K562 (cell line): ENCODE data around the gene MALRD1. TPM values are rescaled to one million over a fixed set of nuclear protein-coding genes. Genes with fewer than 3 reads are reported as not detected.

ENCODE experiments used
- EP400 ChIP-seq: fragments of 450-650 bp; IDR thresholded peaks from 2 replicates; pipeline ENCODE4 v1.6.1; 2017; ENCODE audit warnings: antibody characterized with exemption, mild to moderate bottlenecking, moderate library complexity
- ILF3 ChIP-seq: fragments of 450-650 bp; IDR thresholded peaks from 2 replicates; pipeline ENCODE4 v1.6.1; 2018; ENCODE audit warnings: antibody characterized with exemption, mild to moderate bottlenecking, moderate library complexity, borderline replicate concordance
- NBN ChIP-seq: fragments of 450-650 bp; IDR thresholded peaks from 2 replicates; pipeline ENCODE4 v1.6.1; 2016; ENCODE audit warnings: low read depth, mild to moderate bottlenecking
- POLR3A ChIP-seq: IDR thresholded peaks from 2 replicates; pipeline ENCODE4 v1.6.1; 2011; ENCODE audit warnings: borderline replicate concordance, mild to moderate bottlenecking, moderate library complexity; ENCODE audit not compliant: insufficient read length, insufficient read depth; ENCODE audit errors: extremely low read depth
- RBM34 ChIP-seq: fragments of 200-400 bp; formaldehyde crosslinking; IDR thresholded peaks from 2 replicates; pipeline ENCODE4 v1.6.1; 2018; ENCODE audit warnings: low read length, borderline replicate concordance; ENCODE audit not compliant: insufficient read depth
- TARDBP ChIP-seq: fragments of 450-650 bp; IDR thresholded peaks from 2 replicates; pipeline ENCODE4 v1.6.1; 2016
- TBP ChIP-seq: optimal IDR thresholded peaks from 2 replicates; pipeline ENCODE3; 2011; ENCODE audit warnings: low read depth, low read length, improper control_type of control experiment
- ZBTB26 ChIP-seq: fragments of 450-650 bp; formaldehyde crosslinking; IDR thresholded peaks from 2 replicates; pipeline ENCODE4 v1.4.0; 2022; ENCODE audit warnings: missing genetic modification characterization
- ZC3H11A ChIP-seq: IDR thresholded peaks from 2 replicates; pipeline ENCODE4 v1.6.1; 2012; ENCODE audit warnings: low read depth, low read length, improper control_type of control experiment
- ZNF644 ChIP-seq: fragments of 200-800 bp; sonication (Bioruptor generic); IDR thresholded peaks from 2 replicates; pipeline ENCODE4 v1.6.1; 2016; ENCODE audit warnings: low read depth, missing genetic modification characterization, missing compliant biosample characterization
- polyA plus RNA-seq, 8 experiments: library from polyadenylated mRNA; depleted of rRNA in 4 of 8; stranded (reverse) in 5 of 8; unstranded in 3 of 8; fragments of >200 nt; fragmentation: Nextera tagmentation in 2 of 8; fragmentation: Illumina TruSeq in 1 of 8; extraction: Ambion mirVana in 2 of 8; extraction: Trizol in 1 of 8; gene quantifications; 2 replicates each; pipeline versions ENCODE4 v1.2.1 to v1.2.3, GENCODE V29; 2011 to 2014; ENCODE audit warnings: inconsistent platforms in 1 of 8, missing spikeins in 1 of 8
- total RNA-seq, 7 experiments: library from RNA; depleted of rRNA in 6 of 7; stranded (reverse); fragments of >200 nt in 6 of 7; fragmentation: Illumina TruSeq in 2 of 7; extraction: Trizol in 2 of 7; gene quantifications; 2 replicates each; pipeline versions ENCODE4 v1.2.1 to v1.2.3, GENCODE V29; 2011 to 2021; ENCODE audit warnings: low replicate concordance in 1 of 7
- TF ChIP-seq, protein P1 (sequence below): fragments of 450-650 bp; IDR thresholded peaks from 2 replicates; pipeline ENCODE4 v1.6.1; 2016; ENCODE audit warnings: low read depth

Gene MALRD1
- total and polyA plus RNA-seq, 9 of the 15 experiments (the other 6 are each of a cell fraction or from before 2014, with no cell fraction given) = not detected

DNA sequence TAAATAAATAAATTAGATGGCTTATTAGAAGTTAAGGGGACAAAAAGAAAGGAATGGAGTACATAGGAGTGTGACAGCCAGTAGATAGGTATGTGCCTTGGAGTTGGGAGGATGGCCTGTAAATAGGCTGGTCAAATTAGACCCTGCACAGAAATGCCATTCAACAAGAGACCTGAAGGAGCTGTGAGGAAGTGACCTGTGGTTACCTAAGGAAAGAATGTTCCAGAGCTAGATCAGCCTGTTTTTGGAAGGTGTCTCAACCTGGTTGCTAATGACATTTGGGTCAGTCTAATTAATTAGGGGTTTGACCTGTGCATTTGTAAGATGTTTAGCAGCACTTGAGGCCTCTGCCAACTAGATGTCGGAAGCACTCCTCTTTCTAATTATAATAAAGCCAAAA lies 452.4 kb downstream of the MALRD1 start (continued):
- TF ChIP-seq, protein P1, sequence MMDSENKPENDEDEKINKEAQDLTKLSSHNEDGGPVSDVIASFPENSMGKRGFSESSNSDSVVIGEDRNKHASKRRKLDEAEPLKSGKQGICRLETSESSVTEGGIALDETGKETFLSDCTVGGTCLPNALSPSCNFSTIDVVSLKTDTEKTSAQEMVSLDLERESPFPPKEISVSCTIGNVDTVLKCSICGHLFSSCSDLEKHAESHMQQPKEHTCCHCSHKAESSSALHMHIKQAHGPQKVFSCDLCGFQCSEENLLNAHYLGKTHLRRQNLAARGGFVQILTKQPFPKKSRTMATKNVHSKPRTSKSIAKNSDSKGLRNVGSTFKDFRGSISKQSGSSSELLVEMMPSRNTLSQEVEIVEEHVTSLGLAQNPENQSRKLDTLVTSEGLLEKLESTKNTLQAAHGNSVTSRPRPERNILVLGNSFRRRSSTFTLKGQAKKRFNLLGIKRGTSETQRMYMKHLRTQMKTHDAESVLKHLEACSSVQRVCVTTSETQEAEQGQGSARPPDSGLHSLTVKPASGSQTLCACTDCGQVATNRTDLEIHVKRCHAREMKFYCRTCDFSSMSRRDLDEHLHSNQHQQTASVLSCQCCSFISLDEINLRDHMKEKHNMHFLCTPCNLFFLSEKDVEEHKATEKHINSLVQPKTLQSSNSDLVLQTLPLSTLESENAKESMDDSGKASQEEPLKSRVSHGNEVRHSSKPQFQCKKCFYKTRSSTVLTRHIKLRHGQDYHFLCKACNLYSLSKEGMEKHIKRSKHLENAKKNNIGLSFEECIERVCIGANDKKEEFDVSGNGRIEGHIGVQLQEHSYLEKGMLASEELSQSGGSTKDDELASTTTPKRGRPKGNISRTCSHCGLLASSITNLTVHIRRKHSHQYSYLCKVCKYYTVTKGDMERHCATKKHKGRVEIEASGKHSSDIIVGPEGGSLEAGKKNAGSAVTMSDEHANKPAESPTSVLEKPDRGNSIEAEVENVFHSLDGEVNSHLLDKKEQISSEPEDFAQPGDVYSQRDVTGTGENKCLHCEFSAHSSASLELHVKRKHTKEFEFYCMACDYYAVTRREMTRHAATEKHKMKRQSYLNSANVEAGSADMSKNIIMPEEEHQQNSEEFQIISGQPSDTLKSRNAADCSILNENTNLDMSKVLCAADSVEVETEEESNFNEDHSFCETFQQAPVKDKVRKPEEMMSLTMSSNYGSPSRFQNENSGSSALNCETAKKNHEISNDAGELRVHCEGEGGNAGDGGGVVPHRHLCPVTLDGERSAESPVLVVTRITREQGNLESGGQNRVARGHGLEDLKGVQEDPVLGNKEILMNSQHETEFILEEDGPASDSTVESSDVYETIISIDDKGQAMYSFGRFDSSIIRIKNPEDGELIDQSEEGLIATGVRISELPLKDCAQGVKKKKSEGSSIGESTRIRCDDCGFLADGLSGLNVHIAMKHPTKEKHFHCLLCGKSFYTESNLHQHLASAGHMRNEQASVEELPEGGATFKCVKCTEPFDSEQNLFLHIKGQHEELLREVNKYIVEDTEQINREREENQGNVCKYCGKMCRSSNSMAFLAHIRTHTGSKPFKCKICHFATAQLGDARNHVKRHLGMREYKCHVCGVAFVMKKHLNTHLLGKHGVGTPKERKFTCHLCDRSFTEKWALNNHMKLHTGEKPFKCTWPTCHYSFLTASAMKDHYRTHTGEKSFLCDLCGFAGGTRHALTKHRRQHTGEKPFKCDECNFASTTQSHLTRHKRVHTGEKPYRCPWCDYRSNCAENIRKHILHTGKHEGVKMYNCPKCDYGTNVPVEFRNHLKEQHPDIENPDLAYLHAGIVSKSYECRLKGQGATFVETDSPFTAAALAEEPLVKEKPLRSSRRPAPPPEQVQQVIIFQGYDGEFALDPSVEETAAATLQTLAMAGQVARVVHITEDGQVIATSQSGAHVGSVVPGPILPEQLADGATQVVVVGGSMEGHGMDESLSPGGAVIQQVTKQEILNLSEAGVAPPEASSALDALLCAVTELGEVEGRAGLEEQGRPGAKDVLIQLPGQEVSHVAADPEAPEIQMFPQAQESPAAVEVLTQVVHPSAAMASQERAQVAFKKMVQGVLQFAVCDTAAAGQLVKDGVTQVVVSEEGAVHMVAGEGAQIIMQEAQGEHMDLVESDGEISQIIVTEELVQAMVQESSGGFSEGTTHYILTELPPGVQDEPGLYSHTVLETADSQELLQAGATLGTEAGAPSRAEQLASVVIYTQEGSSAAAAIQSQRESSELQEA = no peak
- TF ChIP-seq ZNF644 = no peak
- TF ChIP-seq ZBTB26 = no peak
- TF ChIP-seq EP400 = no peak
- TF ChIP-seq TARDBP = no peak
- TF ChIP-seq RBM34 = no peak
- no peak for TF ChIP-seq ZC3H11A
- TF ChIP-seq NBN = no peak
- no peak for TF ChIP-seq ILF3
- no peak for TF ChIP-seq TBP
- no peak for TF ChIP-seq POLR3A
